HuH-7 (cell line): ENCODE measurements around the gene SLC7A4.
"Not testable (repeated sequence)": the region's sequence is repeated elsewhere in the genome, so short reads cannot be mapped to it uniquely, and the experiment has no call there.

Experiments
- DNase-seq: peaks from one replicate; pipeline ENCODE4 v3.0.0; 2011; ENCODE audit warnings: low spot score

Gene SLC7A4

DNA sequence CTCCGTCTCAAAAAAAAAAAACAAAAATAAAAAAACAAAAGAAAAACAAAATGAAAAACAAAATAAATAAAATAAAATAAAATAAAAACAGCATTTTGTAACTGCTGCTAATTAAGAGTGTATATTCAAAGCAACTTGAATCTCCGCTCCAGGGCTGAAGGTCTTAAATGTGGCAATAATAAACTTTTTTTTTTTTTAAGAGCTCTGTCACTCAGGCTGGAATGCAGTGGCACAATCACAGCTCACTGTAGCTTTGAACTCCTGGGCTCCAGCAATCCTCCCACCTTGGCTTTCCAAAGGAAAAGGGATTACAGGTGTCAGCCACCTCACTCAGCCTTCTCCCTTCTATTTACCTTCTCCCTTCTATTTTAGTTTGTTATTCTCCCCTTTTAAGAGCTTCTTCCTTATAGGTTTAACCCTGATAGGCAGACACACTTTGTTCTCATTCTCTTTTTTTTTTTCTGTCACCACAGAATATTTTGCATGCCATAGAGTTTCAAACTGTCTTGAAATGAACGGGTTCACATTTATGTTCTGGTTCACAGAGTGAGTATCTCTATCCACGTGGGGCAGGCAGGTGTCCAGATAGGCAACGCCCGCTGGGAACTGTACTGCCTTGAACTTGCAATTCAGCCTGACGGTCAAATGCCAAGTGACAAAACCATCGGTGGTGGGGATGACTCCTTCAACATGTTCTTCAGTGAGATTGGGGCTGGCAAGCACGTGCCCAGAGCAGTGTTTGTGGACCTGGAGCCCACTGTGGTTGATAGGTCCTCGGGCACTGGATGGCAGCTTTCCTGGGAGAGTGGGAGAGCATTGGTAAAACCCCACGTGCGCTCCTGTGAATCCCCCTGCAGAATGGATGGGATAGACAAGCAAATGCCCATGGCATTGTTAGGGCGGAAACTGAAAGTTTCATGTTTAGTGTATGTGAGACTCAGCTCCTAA, 32.8 kb upstream of the SLC7A4 start:
- DNase-seq: no peak

GRCh38 chr22:21064425-21064824, 32.1 kb upstream of the SLC7A4 start:
- not testable (repeated sequence) for DNase-seq

- not testable (repeated sequence) for DNase-seq
Measured at GRCh38 chr22:21061660-21062321, 29.4 kb upstream of the SLC7A4 start.

GRCh38 chr22:21060363-21060762, 28.0 kb upstream of the SLC7A4 start:
- not testable (repeated sequence) for DNase-seq

- DNase-seq: no peak
Measured at GRCh38 chr22:21055880-21056319, 23.5 kb upstream of the SLC7A4 start.

GRCh38 chr22:21055564-21055834, 23.1 kb upstream of the SLC7A4 start:
- DNase-seq: no peak

- DNase-seq: no peak
Measured at GRCh38 chr22:21054714-21055563, 22.6 kb upstream of the SLC7A4 start.

DNA sequence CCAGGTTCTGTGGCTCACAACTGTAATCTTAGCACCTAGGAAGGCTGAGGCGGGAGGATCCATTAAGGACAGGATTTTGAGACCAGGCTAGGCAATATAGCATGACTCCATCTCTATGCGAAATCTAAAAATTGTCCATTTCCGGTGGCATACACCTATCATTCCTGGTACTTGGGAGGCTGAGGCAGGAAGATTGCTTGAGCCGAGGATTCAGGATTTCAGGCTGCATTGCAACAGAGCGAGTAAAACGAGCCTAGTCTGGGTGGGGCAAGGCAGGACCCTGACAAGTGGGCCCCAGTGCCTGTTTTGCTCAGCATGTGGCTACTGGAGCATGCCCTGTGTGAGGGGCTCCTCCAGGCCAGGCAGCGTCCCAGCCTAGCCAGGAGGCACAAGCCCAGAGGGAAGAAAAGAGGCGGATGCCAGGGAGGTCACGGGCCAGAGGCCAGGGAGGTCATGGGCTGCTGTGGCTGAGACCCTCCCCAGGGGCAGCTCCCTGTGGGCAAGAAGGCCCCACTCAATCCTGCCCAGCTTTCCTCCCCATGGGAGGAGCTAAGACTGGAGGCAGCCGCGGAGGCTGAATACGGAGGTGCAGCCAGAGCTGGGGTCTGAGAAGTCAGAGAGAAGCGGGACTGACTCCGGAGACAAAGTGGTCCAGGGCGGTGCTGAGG, 21.8 kb upstream of the SLC7A4 start:
- DNase-seq: no peak

GRCh38 chr22:21052715-21053459, 20.5 kb upstream of the SLC7A4 start:
- DNase-seq: no peak

- DNase-seq: no peak
Measured at GRCh38 chr22:21051831-21052400, 19.6 kb upstream of the SLC7A4 start.

- DNase-seq: no peak
Measured at GRCh38 chr22:21051145-21051830, 18.9 kb upstream of the SLC7A4 start.

DNA sequence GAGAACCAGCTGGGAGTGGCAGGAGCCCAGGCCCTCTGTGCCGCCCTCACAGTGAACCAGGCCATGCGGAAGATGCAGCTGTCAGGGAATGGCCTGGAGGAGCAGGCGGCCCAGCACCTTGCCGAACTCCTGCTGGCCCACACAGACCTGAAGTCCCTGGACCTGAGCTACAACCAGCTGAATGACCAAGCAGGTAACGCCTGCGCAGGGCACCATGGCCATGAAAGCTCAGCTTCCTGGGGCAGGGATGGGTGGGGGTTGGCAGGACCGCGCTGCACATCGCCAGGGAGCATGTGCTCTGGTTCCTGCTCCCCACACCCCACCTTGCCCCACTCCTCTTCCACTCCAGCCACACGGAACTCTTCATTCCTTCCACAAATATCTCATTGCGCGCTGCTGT, 16.6 kb upstream of the SLC7A4 start:
- DNase-seq: not testable (repeated sequence)

DNA sequence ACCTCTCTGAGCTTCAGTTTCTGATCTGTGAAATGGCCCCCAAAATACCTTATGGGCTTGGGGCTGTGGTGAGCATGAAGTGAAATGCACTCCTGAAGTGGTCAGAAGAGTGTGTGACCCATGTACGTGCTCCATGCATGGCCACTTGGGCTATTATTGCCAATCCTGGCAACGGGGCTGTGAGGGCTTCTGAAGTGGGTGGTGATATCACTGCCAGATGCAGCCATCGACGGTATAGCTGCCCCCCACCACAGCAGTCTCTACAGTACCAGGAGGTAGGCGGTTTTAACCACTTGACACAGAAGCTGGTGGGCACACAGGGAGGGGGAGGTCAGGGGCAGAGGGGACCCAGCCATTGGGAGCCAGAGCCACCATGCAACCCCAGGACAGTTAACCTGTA, 16.1 kb upstream of the SLC7A4 start:
- not testable (repeated sequence) for DNase-seq

- no peak for DNase-seq
Measured at GRCh38 chr22:21047730-21048129, 15.4 kb upstream of the SLC7A4 start.

DNA sequence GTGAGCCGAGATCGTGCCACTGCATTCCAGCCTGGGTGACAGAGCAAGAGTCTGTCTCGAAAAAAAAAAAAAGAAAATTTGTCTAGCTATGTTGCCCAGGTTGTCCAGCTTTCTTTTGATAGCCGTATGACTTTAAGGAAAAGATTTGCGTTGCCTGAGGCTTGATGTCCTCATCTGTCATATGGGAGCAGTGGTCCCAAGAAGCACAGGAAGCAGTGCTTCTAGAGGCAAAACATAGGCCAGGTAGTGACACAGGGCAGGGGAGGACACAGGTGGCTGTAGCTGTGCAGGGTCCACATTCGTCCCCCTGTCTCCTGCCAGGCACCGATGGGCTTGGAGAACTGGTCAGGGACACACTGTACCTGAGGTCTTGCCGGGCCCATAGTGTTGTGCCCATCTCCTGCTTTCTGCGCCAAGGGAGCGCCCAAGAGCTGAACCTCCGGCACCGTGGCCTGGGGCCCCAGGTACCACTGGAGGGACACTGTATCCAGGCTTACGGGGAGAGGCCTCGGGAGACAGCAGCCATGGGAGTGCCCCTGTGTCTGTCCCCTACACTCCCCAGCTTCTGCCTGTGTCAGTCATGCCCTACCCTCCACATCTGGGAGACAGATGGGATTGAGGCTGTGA, 14.8 kb upstream of the SLC7A4 start:
- no peak for DNase-seq

DNA sequence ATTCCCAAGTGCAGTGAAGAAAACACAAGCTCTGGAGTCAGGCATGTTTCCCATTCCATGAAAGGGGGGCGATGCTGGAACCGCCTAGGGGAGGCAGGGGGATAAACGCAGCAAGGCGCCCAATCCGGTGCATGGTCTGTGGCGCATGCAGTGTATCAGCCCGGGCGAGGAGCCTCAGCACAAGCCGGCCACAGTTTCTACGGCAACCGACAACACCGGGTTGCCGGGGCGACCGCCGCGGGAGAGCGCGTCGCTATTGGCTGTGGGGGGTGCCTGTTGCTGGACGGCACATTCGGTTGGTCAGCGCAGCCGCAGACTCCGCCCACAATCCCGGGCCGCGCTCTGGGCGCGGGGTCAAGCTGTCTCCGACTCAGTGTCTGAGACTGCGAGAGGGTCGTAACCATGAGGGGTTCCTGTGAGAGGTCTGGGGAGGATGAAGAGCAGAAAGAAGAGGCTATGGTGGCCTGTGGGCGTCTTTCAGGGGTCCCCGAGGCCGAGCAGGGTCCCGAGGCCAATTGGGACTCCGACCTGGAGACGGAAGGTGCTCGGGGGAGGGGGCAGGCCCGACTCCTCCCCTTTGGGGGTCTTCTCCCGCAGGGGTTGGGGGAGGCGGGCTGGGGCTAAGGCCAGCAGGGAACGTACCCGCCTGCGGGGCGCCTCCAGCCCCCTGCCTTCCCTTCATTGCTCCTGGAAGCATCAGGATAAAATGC, 13.4 kb upstream of the SLC7A4 start, which contains the start of gene LRRC74B:
TSS of gene LRRC74B (plus strand) at position 362 of the 710 bp plus-strand sequence. CDS start at position 403, 41 bp downstream.
- peak; percentile 98 for DNase-seq

DNA sequence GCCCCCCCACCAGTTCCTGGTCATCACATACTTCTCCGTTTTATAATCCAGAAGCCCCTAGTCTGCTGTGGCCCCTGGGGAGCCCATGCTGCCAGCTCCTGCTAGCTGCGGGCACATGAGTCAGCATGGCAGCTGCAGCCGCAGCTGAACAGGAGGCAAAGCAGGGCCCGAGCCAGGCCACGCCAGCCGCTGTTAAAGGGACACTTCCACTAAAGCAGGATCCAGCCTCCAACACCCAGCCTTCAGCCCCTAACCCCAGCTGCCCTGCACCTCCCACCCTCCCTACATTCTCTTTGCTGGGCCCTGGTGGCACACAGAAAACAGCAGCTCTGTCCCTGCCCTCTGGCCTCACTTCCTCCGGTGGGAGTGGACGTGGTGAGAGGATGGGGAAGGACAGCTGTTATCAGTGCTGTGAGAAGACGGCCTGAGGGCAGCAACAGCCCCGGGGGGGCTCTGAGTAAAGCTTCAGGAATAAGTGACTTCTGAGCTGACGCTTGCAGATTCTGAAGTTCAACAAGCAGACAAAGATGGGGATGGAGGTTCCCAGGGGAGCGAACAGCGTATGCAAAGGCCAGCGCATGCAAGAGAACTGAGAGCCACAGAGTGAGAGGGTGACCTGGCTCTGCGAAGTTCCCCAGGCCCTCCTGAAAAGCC, 12.7 kb upstream of the SLC7A4 start:
- no peak for DNase-seq

GRCh38 chr22:21043860-21044535, 11.6 kb upstream of the SLC7A4 start:
- no peak for DNase-seq
